Smooth muscle cell (in vitro differentiated cells): ENCODE results near the gene NOP56. TPM values are rescaled to one million over a fixed set of nuclear protein-coding genes. Genes with fewer than 3 reads are reported as not detected.

Source experiments
- DNase-seq: peaks from one replicate; lab custom pipeline; 2025; ENCODE audit not compliant: unreplicated experiment; lab: John Stamatoyannopoulos, UW
- H2AFZ ChIP-seq: fragments of 200-600 bp; sonication (generic); 2 replicates; pipeline ENCODE4 v1.6.0; 2016; ENCODE audit warnings: antibody characterized with exemption, low read depth, mild to moderate bottlenecking
- H3F3A ChIP-seq: fragments of 200-600 bp; sonication (generic); 2 replicates; pipeline ENCODE4 v1.6.0; 2017; ENCODE audit warnings: antibody characterized with exemption, low read depth
- H3K27ac ChIP-seq: fragments of 200-600 bp; sonication (generic); 2 replicates; pipeline ENCODE4 v1.5.1; 2016; ENCODE audit warnings: low read depth, mild to moderate bottlenecking
- H3K27me3 ChIP-seq: fragments of 200-600 bp; sonication (generic); 2 replicates; pipeline ENCODE4 v1.6.1; 2016; ENCODE audit warnings: low read depth, mild to moderate bottlenecking
- H3K36me3 ChIP-seq: fragments of 200-600 bp; sonication (generic); 2 replicates; pipeline ENCODE4 v1.5.1; 2016; ENCODE audit warnings: low read depth
- H3K4me1 ChIP-seq: fragments of 200-600 bp; sonication (generic); 2 replicates; pipeline ENCODE4 v1.5.1; 2016; ENCODE audit warnings: low read depth
- H3K4me2 ChIP-seq: fragments of 200-600 bp; sonication (generic); 2 replicates; pipeline ENCODE4 v1.6.0; 2016; ENCODE audit warnings: mild to moderate bottlenecking
- H3K4me3 ChIP-seq: fragments of 200-600 bp; sonication (generic); 2 replicates; pipeline ENCODE4 v1.5.1; 2016; ENCODE audit warnings: mild to moderate bottlenecking
- H3K79me2 ChIP-seq: fragments of 200-600 bp; sonication (generic); 2 replicates; pipeline ENCODE4 v1.6.0; 2016; ENCODE audit warnings: low read depth, mild to moderate bottlenecking
- H3K9ac ChIP-seq: fragments of 200-600 bp; sonication (generic); 2 replicates; pipeline ENCODE4 v1.6.0; 2016; ENCODE audit warnings: low read depth
- H3K9me3 ChIP-seq: fragments of 200-600 bp; sonication (generic); replicated peaks from 2 replicates; pipeline ENCODE4 v1.5.1; 2016; ENCODE audit warnings: low read depth
- H4K20me1 ChIP-seq: fragments of 200-600 bp; sonication (generic); 2 replicates; pipeline ENCODE4 v1.6.0; 2016; ENCODE audit warnings: low read depth
- WGBS: methylation state at CpG from one replicate; pipeline ENCODE4 v1.1.7; 2016; ENCODE audit warnings: low lambda C conversion rate; 5-methylcytosine and 5-hydroxymethylcytosine counted together
- polyA plus RNA-seq: library from polyadenylated mRNA; unstranded; fragments of >200 nt; fragmentation: Nextera tagmentation; extraction: Ambion mirVana; gene quantifications from 2 replicates; pipeline ENCODE4 v1.2.1, GENCODE V29; 2016
- total RNA-seq: library from RNA; depleted of rRNA; stranded (reverse); fragments of >200 nt; gene quantifications from 2 replicates; pipeline ENCODE4 v1.2.3, GENCODE V29; 2014
- TF ChIP-seq, protein P1 (sequence below): fragments of 200-600 bp; sonication (generic); IDR thresholded peaks from 2 replicates; pipeline ENCODE4 v1.5.1; 2017; ENCODE audit warnings: borderline replicate concordance, mild to moderate bottlenecking, antibody characterized with exemption; ENCODE audit not compliant: insufficient read depth, poor library complexity, severe bottlenecking

Gene NOP56
- total and polyA plus RNA-seq, 2 experiments from 2014 or later = 108 to 115 TPM

DNA sequence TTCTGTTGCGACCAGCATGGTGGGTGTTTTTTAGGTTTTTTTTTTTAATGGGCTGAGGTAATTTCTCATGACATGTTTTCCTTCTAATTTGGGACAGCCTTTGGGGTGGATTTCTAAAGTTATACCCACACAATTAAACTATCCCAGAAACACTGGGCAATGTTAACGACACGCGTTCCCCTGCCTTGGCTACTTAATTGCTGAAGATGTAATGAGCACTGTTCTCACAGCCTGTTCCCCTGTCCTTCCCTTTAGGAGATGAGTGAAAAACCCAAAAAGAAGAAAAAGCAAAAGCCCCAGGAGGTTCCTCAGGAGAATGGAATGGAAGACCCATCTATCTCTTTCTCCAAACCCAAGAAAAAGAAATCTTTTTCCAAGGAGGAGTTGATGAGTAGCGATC lies 5.2 kb downstream of the NOP56 start:
- H3K9me3 ChIP-seq = no peaks in the 10 kb centered on the region
- H3K36me3 ChIP-seq = no peaks in the 10 kb centered on the region
- no peak overlapping the region for H3K27ac ChIP-seq
- H3K79me2 ChIP-seq = peaks cover 38% of the 10 kb centered on the region
- H4K20me1 ChIP-seq = peaks cover 30% of the 10 kb centered on the region
- H2AFZ ChIP-seq = no peak overlapping the region
- no peak overlapping the region for H3K4me2 ChIP-seq
- peaks cover 12% of the 10 kb centered on the region for H3K4me1 ChIP-seq
- WGBS = 95% methylated on average over 5 of the region's 5 CpGs
- H3K27me3 ChIP-seq = no peaks in the 10 kb centered on the region
- H3K9ac ChIP-seq = no peak overlapping the region
- TF ChIP-seq, protein P1, sequence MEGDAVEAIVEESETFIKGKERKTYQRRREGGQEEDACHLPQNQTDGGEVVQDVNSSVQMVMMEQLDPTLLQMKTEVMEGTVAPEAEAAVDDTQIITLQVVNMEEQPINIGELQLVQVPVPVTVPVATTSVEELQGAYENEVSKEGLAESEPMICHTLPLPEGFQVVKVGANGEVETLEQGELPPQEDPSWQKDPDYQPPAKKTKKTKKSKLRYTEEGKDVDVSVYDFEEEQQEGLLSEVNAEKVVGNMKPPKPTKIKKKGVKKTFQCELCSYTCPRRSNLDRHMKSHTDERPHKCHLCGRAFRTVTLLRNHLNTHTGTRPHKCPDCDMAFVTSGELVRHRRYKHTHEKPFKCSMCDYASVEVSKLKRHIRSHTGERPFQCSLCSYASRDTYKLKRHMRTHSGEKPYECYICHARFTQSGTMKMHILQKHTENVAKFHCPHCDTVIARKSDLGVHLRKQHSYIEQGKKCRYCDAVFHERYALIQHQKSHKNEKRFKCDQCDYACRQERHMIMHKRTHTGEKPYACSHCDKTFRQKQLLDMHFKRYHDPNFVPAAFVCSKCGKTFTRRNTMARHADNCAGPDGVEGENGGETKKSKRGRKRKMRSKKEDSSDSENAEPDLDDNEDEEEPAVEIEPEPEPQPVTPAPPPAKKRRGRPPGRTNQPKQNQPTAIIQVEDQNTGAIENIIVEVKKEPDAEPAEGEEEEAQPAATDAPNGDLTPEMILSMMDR = no peak
- no peak overlapping the region for H3K4me3 ChIP-seq
- peaks cover 29% of the 10 kb centered on the region for H3F3A ChIP-seq
- no peak for DNase-seq

DNA sequence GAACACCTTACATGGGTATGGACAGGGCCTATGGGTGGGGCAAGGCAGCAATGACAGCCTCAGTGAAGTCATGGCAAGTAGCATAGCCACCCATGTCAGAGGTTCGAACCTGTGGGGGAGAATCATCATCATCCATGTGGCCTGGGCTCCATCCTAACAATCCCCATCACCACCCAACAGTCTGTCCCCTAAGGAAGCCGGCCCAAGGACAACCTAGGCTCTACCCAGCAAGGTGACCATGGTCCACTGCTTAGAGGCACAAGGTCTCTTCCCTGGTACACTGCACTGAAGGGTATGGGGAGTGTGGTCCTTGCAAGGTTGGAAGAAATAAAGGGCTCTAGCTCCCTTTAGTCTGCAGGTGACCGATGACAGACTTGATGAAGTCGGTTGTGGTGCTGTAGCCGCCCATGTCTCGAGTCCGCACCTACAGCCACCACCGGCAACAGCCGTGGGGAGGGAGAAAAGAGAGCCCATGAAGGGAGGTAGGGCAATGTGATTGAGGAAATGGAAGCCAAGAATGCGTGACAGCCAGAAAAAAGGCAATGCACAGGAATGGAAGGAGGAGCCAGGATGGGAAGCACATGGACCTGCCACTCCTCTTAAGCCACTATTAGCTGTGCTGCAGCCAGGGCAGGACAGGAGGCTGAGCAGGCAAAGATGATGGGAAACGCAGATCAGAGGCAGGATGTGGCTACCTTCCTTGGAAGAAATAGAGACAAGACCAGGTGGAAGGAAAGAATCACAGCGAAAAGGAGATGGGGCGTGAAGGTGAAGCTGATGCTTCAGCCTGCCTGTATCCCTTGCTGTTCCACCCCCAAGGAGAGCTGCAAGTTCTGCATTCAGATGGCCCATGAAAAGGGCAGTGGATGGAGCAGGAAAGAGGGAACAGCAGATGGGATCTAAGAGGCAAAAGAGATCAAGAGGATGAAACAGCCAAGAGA lies 6.3 kb downstream of the NOP56 start:
- DNase-seq = no peak
- Histone ChIP-seq H4K20me1 (peaks cover 23% of the 10 kb centered on the region), H3K4me3 (no peak overlapping the region), H3K9ac (no peak overlapping the region), H3F3A (peaks cover 29% of the 10 kb centered on the region), H2AFZ (no peak overlapping the region), H3K79me2 (peaks cover 36% of the 10 kb centered on the region), H3K4me1 (peaks cover 12% of the 10 kb centered on the region), H3K4me2 (no peak overlapping the region), H3K27me3 (no peaks in the 10 kb centered on the region), H3K27ac (no peak overlapping the region), H3K36me3 (no peaks in the 10 kb centered on the region), H3K9me3 (no peaks in the 10 kb centered on the region)
- TF ChIP-seq, protein P1 = no peak
- 84% methylated on average over 13 of the region's 13 CpGs for WGBS

GRCh38 chr20:2659547-2659946 lies 7.1 kb downstream of the NOP56 start:
- WGBS = 94% methylated on average over 10 of the region's 10 CpGs
- H4K20me1 ChIP-seq = peaks cover 15% of the 10 kb centered on the region
- no peaks in the 10 kb centered on the region for H3K36me3 ChIP-seq

More at GRCh38 chr20:2659547-2659946, 7.1 kb downstream of the NOP56 start:
- H3K27ac ChIP-seq = no peak overlapping the region
- H3K4me2 ChIP-seq = no peak overlapping the region
- H3K9ac ChIP-seq = no peak overlapping the region
- no peaks in the 10 kb centered on the region for H3K9me3 ChIP-seq
- no peaks in the 10 kb centered on the region for H3K27me3 ChIP-seq
- peaks cover 25% of the 10 kb centered on the region for H3F3A ChIP-seq
- no peak for DNase-seq
- H2AFZ ChIP-seq = no peak overlapping the region
- H3K4me3 ChIP-seq = no peak overlapping the region
- peaks cover 8% of the 10 kb centered on the region for H3K4me1 ChIP-seq
- TF ChIP-seq, protein P1 = no peak
- H3K79me2 ChIP-seq = peaks cover 29% of the 10 kb centered on the region
